GM19455 (cell line): Measurements from ENCODE around the gene ECHS1.

Experiments used
- ATAC-seq: cut with Tn5 transposase; IDR thresholded peaks from one replicate; pipeline ENCODE4 v1.9.1; 2021; ENCODE audit not compliant: unreplicated experiment

The ECHS1 gene

DNA sequence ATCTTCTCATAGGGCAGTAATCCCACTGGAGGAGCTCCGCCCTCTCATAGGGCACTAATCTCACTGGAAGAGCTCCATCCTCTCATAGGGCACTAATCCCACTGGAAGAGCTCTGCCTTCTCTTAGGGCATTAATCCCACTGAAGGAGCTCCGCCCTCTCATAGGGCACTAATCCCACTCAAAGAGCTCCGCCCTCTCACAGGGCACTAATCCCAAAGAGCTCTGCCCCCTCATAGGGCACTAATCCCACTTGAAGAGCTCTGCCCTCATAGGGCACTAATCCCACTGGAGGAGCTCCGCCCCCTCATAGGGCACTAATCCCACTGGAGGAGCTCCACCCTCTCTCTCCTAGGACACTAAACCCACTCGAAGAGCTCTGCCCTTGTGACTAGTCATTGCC, 11.9 kb downstream of the ECHS1 start:
- ATAC-seq = no peak

DNA sequence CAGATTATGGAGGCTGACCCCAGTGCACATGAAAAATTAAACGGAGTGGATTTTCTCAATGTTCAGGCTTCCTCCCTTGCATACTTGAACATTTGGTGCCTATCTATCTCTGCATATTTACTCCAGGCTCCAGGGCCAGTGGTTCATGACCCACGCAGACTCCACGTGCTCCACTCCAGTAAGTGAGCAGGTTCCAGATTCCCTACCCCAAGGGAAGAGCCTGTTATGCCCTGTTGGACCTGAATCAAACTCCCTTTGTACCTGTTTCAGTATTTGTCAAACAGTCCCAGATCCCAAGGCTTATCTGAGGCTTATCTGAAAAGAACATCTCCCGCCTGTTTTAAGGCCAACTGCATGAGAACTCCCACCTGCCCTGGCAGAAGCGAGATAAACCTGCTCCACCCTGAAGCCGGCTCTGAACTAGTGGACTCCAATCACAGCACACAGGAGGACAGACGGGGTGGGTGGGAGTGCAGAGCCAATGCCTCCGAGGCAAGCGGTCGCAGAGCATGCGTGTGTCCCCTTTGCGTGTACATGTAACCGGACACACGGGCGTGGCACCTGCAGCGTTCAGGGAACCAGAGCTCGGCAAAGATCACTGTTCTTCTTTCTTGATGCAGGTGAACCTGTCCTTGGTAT, 13.1 kb downstream of the ECHS1 start:
- no peak for ATAC-seq

DNA sequence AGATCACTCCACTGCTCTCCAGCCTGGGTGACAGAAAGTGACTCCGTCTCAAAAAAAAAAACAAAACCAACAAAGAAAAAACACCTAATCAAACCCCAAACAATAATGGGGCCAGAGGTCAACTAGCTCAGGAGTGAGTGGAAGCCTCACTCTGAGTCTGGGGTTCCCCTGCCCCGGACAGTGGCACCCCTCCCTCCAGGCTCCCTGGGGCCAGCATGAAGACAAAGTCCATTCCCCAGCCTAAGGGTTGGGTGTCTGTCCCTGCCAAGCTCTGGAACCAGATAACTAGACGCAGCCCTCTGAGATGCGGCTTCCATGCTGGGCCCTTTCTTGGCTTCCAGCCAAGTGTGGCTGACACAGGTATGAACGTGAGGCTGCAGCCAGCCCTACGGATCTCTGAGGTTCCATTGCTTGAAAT, 13.6 kb downstream of the ECHS1 start:
- no peak for ATAC-seq

DNA sequence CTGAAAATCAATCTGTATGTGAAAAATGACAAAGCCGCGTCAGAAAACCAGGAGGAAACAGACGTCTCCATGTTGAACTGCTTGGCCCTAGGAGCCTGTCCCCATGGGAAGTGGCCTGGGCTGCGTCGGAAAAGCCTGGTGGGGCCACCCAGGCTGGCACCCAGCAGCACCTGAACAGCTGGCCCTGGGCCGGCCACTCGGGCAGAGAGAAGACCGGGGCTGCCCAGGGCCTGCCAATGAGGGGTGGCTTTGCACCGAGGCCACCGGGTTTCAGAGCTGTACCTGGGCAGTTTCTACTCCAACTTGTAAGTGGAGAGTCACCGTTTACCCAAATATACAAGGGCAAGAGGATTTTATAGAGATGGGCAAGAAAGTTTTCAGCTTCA, 14.2 kb downstream of the ECHS1 start:
- ATAC-seq = no peak

DNA sequence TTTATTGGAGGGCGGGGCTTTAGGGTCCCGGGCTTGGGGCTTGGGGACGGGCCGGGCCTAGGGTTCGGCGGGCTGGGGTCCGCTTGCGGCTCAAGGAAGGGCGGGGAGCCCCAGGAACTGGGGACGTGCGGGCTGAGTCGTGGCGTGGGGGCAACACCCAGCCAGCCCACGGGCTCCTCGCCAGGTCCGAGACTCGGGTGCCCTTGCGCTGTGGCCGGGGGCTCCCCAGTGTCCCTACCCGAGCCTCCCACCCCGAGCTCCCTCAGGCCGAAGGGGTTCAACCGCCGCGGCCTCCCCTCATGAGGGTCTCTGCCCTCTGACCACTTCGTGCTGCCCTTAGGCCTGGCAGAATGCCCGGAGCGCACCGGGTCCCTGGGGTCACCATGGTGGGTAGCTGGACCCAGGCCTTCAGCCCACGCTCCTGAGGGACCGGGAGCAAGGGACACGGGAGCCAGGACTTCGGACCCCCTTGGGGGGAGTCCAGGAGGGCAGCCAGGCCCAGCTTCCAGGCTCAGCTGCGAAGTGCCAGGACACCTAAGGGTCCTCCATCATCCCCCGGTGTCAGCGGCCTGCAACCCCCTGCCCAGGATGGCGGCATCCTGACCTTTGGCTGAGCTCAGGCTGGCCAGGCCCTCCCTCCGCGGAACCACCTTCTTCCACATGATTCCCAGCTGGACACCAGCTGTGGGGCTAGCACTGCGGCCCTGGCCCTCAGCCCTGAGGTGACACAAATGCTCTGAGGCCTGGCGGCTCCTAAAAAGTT, 14.8 kb downstream of the ECHS1 start:
- no peak for ATAC-seq

DNA sequence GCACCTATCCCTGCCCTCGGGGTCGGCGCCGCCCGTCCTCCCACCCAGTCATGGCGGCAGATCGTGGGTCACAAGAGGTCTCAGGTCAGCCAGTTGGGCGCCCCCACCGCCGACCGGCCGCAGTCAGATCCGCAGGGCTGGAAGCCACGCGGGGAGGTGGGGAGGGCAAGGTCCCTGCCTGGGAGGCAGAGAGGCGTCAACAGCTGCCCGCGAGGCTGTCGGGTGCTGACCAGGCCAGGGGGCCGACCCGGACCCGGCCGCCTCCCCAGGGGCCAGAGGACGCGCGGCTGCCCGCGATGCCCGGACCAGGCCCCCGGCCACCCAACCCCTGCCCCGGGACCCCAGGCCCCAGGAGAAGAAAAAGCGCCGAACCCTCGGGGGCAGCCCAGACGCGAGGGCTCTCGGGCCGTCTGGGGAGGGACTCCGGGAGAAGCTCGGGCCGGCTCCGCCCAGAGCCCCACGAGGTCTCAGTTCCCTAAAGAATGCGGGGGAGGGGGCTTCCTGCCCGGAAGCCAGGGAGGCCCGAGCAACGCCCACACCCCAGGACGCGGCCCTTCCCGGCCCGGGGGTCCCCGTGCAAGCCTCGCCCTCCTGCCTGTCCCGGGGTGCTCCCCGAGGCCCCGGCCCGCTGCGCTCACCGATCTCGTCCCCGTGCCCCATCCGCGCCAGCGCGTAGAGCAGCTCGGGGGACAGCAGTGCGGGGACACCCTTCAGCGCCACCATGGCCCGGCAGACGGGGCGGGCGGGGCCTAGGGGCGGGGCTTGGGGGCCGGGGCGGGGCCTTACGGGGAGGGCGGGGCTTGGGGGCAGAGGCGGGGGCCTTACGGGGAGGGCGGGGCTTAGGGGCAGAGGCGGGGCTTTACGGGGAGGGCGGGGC, 15.6 kb downstream of the ECHS1 start, which contains the start of gene FUOM:
Gene FUOM, minus strand, starts transcription at position 735 of the 877 bp plus-strand sequence. Its CDS starts 12 bp downstream, at position 723.
- ATAC-seq = peak; percentile 67

DNA sequence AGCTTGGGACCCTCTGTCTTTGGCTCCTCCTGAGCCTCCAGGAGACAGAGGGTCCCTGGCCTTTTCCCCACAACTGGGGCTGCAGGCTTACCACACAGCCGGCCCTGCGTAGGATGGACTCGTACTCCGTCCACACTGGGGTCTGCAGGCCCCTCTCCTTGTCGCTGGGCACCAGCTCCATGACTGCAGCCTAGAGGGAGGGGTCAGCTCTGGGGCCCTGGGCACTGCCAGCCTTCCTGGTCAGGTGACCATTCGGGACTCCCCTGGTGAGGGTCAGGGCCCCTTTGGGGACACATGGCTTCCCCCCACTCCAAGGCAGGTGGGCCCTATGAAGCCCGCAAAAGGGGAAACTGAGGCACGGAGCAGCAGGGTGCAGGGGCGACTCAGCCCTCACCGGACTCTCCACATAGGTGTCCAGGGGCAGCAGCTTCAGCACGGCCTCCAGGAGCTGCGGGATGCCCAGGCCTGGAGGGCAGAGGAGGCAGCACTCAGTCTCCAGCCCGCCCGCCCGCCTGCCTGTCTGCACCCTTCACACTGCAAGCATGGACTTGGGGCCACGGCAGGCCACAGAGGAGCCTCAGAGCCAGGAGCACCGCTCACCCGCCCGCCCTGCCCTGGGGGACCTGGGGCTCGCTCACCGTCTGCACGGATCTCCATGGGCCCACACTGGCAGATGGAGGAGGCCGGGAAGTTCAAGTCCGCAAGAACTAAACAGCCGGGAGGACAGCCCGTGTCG, 16.4 kb downstream of the ECHS1 start:
- ATAC-seq = no peak

DNA sequence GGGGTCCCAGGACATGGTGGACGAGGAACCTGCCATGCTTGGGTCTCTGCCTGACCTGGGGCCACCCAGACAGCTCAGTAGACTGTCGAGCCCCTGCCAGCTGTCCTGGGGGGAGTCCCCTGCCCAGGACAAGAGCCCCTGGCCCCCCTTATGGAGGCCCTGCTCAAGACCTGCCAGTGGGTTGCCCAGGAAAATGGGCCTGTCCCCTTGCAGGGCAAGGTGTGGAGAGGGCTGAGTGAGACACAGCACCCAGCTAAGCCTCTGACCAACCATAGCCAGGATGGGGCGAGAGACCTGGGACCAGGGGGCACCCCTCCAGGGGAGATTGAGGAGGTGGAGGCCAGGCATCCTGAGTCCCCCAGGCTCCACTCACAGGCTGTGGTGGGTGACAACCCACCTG, 17.2 kb downstream of the ECHS1 start:
- ATAC-seq = no peak

DNA sequence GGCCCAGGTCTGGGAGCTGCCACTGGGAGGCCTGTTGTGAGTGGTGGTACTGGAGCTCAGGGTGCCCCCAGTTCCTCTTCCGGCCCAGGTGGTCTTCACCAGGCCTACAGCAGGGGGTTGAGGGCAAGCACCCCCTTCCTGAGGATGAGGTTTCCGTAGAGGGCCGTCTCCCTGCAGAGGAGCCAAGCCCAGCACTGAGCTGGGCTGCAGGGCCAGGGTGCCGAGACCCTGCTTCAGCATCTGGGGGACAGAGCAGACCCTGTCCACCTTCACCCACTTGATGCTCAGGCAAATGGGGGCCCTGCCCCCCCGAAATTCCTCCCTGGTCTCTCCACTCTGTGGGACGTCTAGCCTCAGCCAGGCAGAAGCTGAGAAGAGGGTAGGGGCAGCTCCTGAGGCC, 17.9 kb downstream of the ECHS1 start:
- no peak for ATAC-seq

DNA sequence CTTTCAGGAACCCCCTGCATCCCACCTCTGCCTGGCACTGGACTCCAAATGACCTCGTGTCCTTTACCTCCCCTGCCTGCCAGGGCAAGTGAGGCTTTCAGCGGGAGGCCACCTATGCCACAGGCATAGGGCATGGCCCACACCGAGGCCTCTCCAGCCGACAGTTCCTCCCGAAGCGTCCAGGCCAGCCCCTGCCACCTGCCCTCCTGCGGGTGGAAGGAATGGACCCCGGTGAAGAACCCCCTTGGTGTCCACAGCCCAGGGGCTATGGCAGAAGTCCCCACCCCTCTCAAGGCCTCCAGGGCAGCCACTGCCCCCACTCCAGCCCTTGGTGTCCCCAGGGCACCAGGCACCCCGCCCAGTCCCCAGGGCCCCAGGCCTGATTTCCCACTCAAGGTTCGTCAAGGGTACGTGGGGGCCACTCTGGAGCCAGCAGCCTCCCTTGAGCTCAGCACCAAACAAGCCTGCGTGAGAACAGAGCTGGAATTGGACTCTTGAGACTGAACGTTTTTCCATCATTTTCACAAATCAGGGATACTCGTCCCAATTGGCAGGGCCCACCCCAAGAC, 18.4 kb downstream of the ECHS1 start:
- ATAC-seq = no peak

DNA sequence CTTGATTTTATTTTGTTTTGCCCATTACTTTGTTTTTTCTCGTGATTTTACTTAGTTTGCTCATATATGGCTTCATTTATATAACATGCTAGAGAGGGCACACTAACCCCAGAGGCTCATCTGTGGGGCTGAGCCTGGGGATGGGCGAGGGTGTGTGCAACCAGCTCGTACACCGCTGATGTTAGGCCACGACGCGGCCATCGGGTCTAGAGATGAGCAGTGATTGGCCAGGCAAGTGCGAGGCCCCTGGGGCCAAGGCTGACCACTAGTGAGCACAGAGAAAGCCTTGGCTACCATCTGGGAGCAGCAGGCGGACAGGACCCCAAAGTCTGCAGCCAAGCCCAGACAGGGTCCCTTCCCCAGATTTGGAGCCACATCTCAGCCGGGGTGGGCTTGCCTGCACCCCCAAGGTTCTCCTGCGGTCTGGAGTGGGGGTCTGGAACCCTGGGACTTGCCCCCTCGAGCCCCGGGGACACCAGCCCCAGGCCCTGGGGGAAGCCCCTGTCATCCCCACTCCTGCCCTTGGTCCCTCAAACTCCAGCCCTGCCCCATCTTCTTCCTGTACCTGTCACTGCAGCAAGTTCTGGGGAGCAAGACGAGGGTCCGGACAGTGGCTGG, 19.1 kb downstream of the ECHS1 start:
- no peak for ATAC-seq

DNA sequence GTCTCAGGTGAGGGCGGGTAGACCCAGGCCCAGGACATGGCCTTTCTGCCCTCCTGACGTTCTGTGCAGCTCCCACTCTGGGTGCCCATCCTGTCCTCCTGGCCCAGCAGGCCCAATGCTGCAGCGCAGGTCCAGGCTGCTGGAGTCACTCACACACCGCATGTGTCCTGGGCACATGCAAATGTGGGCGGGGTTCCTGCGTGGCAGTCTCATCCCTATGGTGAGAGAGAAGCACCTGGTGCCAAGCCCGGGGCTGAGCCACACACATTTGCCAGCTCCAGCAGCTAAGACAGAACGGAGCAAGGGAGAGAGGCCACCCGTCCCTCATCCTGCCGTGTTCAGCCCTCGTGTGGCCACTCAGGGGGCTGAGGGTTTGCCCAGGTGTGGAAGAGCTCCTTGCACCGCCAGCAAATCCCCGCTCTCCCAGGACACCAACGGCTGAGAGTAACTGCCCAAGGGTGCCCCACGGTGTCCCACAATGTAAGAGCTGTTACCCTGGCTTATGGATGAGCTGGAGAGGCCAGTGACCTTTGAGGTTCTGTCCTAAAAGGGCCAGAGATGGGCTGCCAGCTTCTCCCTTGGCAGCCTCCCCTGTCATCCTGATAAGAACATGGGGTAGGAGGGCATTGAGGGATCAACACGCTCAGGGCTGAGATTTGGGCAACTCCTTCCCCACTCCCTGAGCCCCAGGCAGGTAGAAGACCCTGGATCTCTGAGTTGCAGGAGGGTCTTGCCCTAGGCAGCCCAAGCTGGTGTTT, 19.8 kb downstream of the ECHS1 start:
- ATAC-seq = no peak

DNA sequence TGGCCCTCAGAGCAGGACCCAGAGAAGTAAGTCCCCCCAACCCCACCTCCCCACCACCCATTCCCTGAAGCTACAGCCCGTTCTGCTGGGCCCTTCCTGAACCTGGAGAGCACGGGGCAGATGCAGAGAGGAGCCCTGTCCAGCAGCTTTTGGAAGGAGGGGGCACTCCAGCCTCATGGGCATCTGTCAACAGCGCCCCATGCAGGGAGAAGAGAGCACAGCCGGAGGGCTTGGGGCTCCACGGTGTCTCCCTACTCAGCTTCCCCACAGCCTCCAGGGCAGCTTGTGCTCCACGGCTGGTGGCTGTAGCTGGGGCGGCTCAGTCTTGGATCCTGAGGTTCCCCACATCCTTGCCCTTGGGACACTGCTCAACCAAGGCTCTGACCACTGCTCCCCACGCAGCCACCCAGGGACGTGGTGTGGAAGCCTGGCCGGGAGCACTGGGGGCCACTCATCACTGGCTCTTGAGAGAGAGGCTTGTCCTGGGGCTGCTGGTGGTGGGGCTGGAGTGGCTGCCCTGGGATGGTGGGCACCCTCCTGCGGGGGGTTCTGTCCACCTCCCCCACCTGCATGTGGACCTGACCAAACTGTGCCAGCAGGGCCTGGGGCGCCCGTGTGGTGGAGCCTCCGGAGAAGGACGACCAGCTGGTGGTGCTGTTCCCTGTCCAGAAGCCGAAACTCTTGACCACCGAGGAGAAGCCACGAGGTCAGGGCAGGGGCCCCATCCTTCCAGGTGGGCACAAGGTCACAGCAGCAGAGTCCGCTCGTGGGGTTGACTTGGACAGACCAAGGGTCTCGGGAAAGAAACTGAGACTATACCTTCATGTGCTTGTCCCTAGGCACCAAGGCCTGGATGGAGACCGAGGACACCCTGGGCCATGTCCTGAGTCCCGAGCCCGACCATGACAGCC, 21.5 kb downstream of the ECHS1 start:
- ATAC-seq = no peak

DNA sequence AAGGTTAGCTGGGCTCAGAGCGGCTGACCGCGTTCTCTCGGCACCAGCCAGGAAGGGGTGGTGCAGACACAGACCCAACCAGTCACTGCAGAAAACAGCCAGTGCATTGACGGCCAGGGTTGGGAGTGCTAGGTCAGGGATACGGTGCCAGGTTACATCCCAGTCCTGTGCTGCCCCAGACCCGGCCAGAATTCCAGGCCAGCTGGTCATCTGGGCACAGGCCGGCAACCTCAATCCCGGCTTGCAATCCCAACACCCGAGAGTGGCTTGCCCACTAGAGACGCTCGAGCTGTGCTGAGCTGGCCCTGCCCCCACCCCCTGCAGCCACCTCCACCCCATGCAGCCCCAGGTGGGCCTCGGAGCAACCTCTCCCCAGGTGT, 22.2 kb downstream of the ECHS1 start:
- ATAC-seq = no peak

DNA sequence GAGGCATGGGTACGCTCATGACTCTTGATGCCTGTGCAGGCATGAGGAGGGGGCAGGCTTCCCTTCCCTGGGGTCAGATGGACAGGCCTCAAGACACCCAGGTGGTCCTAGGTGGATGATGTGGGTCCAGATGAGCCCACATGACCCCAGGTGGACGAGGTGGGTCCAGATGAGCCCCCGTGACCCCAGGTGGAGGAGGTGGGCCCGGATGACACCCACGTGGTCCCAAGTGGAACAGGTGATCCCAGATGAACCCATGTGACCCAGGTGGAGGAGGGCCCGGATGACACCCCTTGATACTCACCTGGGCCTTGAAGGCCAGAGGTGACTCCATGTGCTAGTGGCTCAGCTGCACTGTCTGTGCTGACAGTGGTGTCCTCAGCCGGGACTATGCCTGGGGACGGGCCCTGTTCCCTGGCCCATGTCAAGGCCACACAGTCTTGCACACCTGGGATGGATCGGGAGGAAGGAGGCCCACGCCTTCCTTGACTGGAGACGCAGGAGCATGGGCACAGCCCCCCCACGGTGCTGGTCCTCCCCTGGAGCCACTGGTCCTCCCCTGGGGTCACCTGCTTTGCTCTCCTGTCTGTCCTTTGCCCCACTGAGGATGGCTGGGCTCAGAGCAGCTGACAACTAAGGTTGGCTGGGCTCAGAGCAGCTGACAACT, 22.7 kb downstream of the ECHS1 start:
- no peak for ATAC-seq

DNA sequence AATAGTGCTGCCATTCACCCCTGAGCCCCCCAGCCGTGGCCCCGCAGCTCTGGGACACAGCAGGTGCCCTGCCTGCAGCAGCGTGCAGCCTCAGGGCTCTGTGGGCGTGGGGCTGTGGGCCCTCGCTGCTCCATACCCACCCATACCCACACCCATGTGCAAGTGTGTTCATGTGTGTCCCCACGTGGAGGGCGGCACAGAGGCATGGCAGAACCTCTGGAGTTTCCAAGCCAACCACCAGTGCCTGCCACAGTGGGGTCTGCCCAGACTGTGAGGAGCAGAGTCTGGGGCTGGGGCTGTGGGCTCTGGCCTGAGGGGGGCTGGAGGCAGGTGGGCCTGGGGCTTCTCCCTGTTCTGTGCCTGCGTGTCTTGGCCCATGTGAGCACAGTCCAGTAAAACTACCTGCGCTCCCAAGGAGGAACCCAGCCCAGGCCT, 23.6 kb downstream of the ECHS1 start:
- no peak for ATAC-seq

DNA sequence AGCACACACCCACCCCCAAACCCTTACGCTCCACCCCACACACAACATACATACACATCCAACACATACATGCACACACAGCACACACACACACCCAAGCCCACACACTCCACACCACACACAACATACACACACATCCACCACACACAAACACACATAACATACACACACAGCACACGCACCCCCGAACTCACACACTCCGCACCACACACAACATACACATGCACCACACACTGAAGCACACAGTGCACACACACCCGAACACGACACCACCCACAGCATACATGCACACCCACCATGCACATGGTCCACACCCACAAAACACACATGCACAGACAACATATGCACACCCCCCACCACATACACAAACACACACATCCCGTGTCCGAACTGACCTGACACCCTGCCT, 24.0 kb downstream of the ECHS1 start:
- ATAC-seq = no peak
